B cell (primary cell): Measurements from ENCODE around the gene GPC4. TPM values are rescaled to one million over a fixed set of nuclear protein-coding genes. Genes with fewer than 3 reads are reported as not detected.
"Not testable (repeated sequence)": the region's sequence is repeated elsewhere in the genome, so short reads cannot be mapped to it uniquely, and the experiment has no call there.

Experiments
- ATAC-seq: fragments of 200-7000 bp; cut with Tn5 transposase; one replicate; pipeline ENCODE4 v1.10.0; 2021; ENCODE audit warnings: low read depth, mild to moderate bottlenecking, moderate number of reproducible peaks, moderate library complexity
- CTCF ChIA-PET: fragments of 350-600 bp; sonication (Branson Sonifier 250); formaldehyde crosslinking; loops from one replicate; lab custom pipeline; 2021; ENCODE audit warnings: antibody characterized with exemption, inconsistent platforms; lab: Charles Lee
- POLR2A ChIA-PET: fragments of 350-600 bp; sonication (Branson Sonifier 250); formaldehyde crosslinking; loops from one replicate; lab custom pipeline; 2021; ENCODE audit warnings: antibody characterized with exemption; lab: Charles Lee
- DNase-seq: peaks from one replicate; pipeline ENCODE4 v3.0.0; 2013
- H2AFZ ChIP-seq: 2 replicates; pipeline ENCODE4 v1.6.1; 2012; ENCODE audit warnings: mild to moderate bottlenecking, low read depth, low read length; ENCODE audit not compliant: insufficient read depth, poor library complexity, severe bottlenecking
- H3K27ac ChIP-seq, 2 donors: 1 replicate in 1 of 2; 2 replicates in 1 of 2; pipeline ENCODE4 v1.5.1; 2012 to 2013; ENCODE audit warnings: low read length in 2 of 2, mild to moderate bottlenecking in 2 of 2, moderate library complexity in 1 of 2
- H3K27me3 ChIP-seq, 4 experiments: fragments of 200-600 bp in 1 of 4; sonication (generic) in 1 of 4; replicated peaks in 1 of 4; 1 replicate in 2 of 4; 2 replicates in 2 of 4; pipeline versions ENCODE4 v1.6.1 to v1.7.0; 2013 to 2016; ENCODE audit warnings: low read length in 3 of 4, mild to moderate bottlenecking in 2 of 4, mixed read lengths in 1 of 4, moderate library complexity in 1 of 4; ENCODE audit not compliant: insufficient read depth in 4 of 4, control insufficient read depth in 3 of 4; ENCODE audit errors: control extremely low read depth in 1 of 4
- H3K36me3 ChIP-seq, 2 experiments: replicated peaks in 1 of 2; 1 replicate in 1 of 2; 2 replicates in 1 of 2; pipeline versions ENCODE4 v1.6.1 to v1.7.1; 2013; ENCODE audit warnings: low read length in 1 of 2; ENCODE audit not compliant: insufficient read depth in 2 of 2, control insufficient read depth in 1 of 2; ENCODE audit errors: control extremely low read depth in 1 of 2, extremely low read depth in 1 of 2
- H3K4me1 ChIP-seq, 2 donors: fragments of 200-600 bp in 1 of 2; sonication (generic) in 1 of 2; 1 replicate in 1 of 2; 2 replicates in 1 of 2; pipeline versions ENCODE4 v1.5.1 to v1.6.1; 2013 to 2017; ENCODE audit warnings: low read length in 2 of 2; ENCODE audit not compliant: control insufficient read depth in 2 of 2, insufficient read depth in 2 of 2
- H3K4me2 ChIP-seq: replicated peaks from 2 replicates; pipeline ENCODE3; 2012; ENCODE audit warnings: mild to moderate bottlenecking, low read depth, low read length; ENCODE audit not compliant: poor library complexity, severe bottlenecking
- H3K4me3 ChIP-seq, 5 experiments: fragments of 200-600 bp in 1 of 5; sonication (generic) in 1 of 5; 1 replicate in 3 of 5; 2 replicates in 2 of 5; pipeline versions ENCODE4 v1.5.1 to v1.7.0; 2011 to 2016; ENCODE audit warnings: low read length in 4 of 5, mild to moderate bottlenecking in 4 of 5, low read depth in 2 of 5, control low read depth in 1 of 5, moderate library complexity in 1 of 5; ENCODE audit not compliant: insufficient read depth in 1 of 5; ENCODE audit errors: control extremely low read depth in 1 of 5, extremely low read depth in 1 of 5
- H3K79me2 ChIP-seq: fragments of 200-600 bp; sonication (generic); one replicate; pipeline ENCODE4 v1.6.0; 2016; ENCODE audit warnings: low read length; ENCODE audit not compliant: control insufficient read depth, insufficient read depth
- H3K9ac ChIP-seq: fragments of 200-600 bp; sonication (generic); 2 replicates; pipeline ENCODE4 v1.6.1; 2017; ENCODE audit warnings: mild to moderate bottlenecking, low read length, moderate library complexity
- H3K9me3 ChIP-seq, 3 donors: one replicate each; pipeline versions ENCODE4 v1.6.1 to v1.7.1; 2013; ENCODE audit warnings: low read length in 2 of 3; ENCODE audit not compliant: control insufficient read depth in 2 of 3, insufficient read depth in 1 of 3; ENCODE audit errors: control extremely low read depth in 1 of 3
- H4K20me1 ChIP-seq: 2 replicates; pipeline ENCODE4 v1.6.0; 2012; ENCODE audit warnings: mild to moderate bottlenecking, low read length; ENCODE audit not compliant: insufficient read depth, control insufficient read depth, poor library complexity, severe bottlenecking
- H3K27ac Mint-ChIP-seq: one replicate; pipeline ENCODE4 v1.8.0; 2021; ENCODE audit warnings: mixed read lengths
- H3K27me3 Mint-ChIP-seq: one replicate; pipeline ENCODE4 v1.8.0; 2021; ENCODE audit warnings: mixed read lengths
- H3K4me1 Mint-ChIP-seq: one replicate; pipeline ENCODE4 v1.8.0; 2021; ENCODE audit warnings: mixed read lengths
- H3K4me3 Mint-ChIP-seq: one replicate; pipeline ENCODE4 v1.8.0; 2021; ENCODE audit warnings: mixed read lengths
- H3K9me3 Mint-ChIP-seq: one replicate; pipeline ENCODE4 v1.8.0; 2022; ENCODE audit warnings: mixed read lengths; ENCODE audit not compliant: insufficient read depth
- CTCF ChIP-seq: fragments of 200-600 bp; IDR thresholded peaks from one replicate; pipeline ENCODE4 v1.8.0; 2022; ENCODE audit warnings: antibody characterized with exemption, mild to moderate bottlenecking
- EZH2 ChIP-seq: IDR thresholded peaks from 2 replicates; pipeline ENCODE4 v1.6.1; 2012; ENCODE audit warnings: borderline replicate concordance, low read depth, mild to moderate bottlenecking, moderate library complexity, low read length; ENCODE audit not compliant: insufficient read depth, poor library complexity, severe bottlenecking
- WGBS: methylation state at CpG from one replicate; pipeline ENCODE4 v1.1.5; 2013; ENCODE audit warnings: missing lambda C conversion rate; ENCODE audit not compliant: insufficient coverage; 5-methylcytosine and 5-hydroxymethylcytosine counted together
- intact Hi-C: fragments of 100-400 bp; cut with micrococcal nuclease; formaldehyde crosslinking; loops from one replicate; pipeline ENCODE4 v1.10.0; 2022
- polyA plus RNA-seq: library from polyadenylated mRNA; depleted of rRNA; stranded (reverse); fragments of >200 nt; gene quantifications from 2 replicates; pipeline ENCODE4 v1.2.3, GENCODE V29; 2012
- total RNA-seq, 2 donors: library from RNA; stranded (reverse); fragments of 120-200 nt in 1 of 2; gene quantifications; 1 replicate in 1 of 2; 2 replicates in 1 of 2; pipeline versions ENCODE4 v1.2.3 to v1.2.4, GENCODE V29; 2013 to 2022

Gene GPC4
- total and polyA plus RNA-seq, 2 donors (not counting 1 experiment from before 2014, with no cell fraction given): 0.30 to 0.47 TPM

DNA sequence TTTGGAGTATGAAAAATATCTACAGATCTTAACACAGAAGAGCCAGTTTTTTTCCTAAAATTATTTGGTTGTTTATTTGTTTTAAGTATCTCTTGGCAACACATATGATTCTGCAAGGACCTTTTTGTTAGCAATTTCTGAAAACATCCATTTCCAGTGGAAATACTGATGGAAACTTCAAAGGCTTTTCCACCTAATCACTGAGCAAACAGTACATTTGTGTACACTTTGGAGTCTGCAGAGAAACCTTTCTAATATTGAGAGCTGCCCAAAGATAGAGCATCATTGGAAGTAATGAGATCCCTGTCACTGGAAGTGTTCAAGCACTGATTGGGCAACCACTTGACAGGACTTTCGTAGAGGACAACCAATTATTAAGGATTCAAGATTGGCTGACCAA is 127.4 kb downstream of the GPC4 start:
- intact Hi-C loops: no loop called here
- Histone ChIP-seq H3K4me2 (no peak overlapping the region), H3K79me2 (no peaks in the 10 kb centered on the region), H3K9me3 (no peaks in the 10 kb centered on the region), H3K4me1 (no peaks in the 10 kb centered on the region), H3K27me3 (no peaks in the 10 kb centered on the region), H3K4me3 (no peak overlapping the region), H3K36me3 (no peaks in the 10 kb centered on the region), H3K27ac (no peak overlapping the region), H4K20me1 (no peaks in the 10 kb centered on the region), H2AFZ (no peak overlapping the region), H3K9ac (no peak overlapping the region)
- no peak for TF ChIP-seq EZH2
- no peak for TF ChIP-seq CTCF
- no peak overlapping the region for H3K4me3 Mint-ChIP-seq
- H3K4me1 Mint-ChIP-seq: no peaks in the 10 kb centered on the region
- H3K27ac Mint-ChIP-seq: no peak overlapping the region
- DNase-seq (no peak), ATAC-seq (no peak)
- H3K27me3 Mint-ChIP-seq: no peaks in the 10 kb centered on the region
- POLR2A ChIA-PET: no interaction called here
- H3K9me3 Mint-ChIP-seq: no peaks in the 10 kb centered on the region
- WGBS: no CpG with 5 or more reads among the region's 1 CpG
- CTCF ChIA-PET: no interaction called here

DNA sequence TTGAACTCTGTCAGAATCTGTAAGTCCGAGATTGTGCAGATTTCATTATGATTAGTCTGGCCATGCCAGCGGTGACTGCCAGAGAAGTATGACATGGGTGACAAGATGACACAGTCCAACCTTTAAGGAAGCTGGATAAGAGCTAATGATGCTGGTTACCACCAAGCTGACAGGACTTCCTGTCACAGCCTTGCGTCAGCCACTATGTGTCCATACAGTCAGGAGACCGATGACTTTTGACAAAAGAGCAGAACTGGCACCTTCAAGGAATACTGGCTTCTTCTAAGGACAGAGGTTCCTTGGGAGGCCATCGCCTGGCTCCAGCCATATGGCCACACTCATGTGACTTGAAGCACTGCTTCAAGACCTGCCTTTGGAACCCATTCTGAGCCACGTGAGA is 129.9 kb downstream of the GPC4 start:
- Histone ChIP-seq H3K4me2 (no peak overlapping the region), H3K27me3 (no peaks in the 10 kb centered on the region), H4K20me1 (no peaks in the 10 kb centered on the region), H3K4me1 (no peaks in the 10 kb centered on the region), H3K79me2 (no peaks in the 10 kb centered on the region), H3K9ac (no peak overlapping the region), H3K4me3 (no peak overlapping the region), H3K27ac (no peak overlapping the region), H3K36me3 (no peaks in the 10 kb centered on the region), H2AFZ (no peak overlapping the region), H3K9me3 (no peaks in the 10 kb centered on the region)
- Mint-ChIP-seq H3K4me1 (no peaks in the 10 kb centered on the region), H3K27ac (no peak overlapping the region), H3K27me3 (no peaks in the 10 kb centered on the region), H3K9me3 (no peaks in the 10 kb centered on the region), H3K4me3 (no peak overlapping the region)
- DNase-seq (no peak), ATAC-seq (no peak)
- TF ChIP-seq CTCF: no peak
- no peak for TF ChIP-seq EZH2
- ChIA-PET POLR2A (no interaction called here), CTCF (no interaction called here)
- WGBS: 89% methylated on average over 3 of the region's 6 CpGs
- intact Hi-C loops: no loop called here

DNA sequence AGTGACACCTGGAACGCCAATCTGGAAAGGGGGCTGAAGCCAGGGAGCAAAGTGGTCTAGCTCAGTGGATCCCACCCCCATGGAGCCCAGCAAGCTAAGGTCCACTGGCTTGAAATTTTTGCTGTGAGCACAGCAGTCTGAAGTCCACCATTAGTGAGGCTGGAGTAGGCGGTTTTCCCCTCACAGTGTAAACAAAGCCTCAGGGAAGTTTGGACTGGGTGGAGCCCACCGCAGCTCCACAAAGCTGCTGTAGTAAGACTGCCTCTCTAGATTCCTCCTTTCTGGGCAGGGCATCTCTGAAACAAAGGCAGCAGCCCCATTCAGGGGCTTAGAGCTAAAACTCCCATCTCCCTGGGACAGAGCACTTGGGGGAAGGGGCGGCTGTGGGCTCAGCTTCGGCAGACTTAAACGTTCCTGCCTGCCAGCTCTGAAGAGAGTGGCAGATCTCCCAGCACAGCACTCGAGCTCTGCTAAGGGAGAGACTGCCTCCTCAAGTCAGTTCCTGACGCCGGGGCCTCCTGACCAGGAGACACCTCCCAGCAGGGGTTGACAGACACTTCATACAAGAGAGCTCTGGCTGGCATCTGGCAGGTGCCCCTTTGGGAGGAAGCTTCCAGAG is 136.1 kb downstream of the GPC4 start:
- H3K9ac ChIP-seq, H2AFZ ChIP-seq, H3K4me2 ChIP-seq, H3K27ac Mint-ChIP-seq, H4K20me1 ChIP-seq, H3K4me1 ChIP-seq, H3K27me3 ChIP-seq, H3K9me3 Mint-ChIP-seq, H3K27ac ChIP-seq, intact Hi-C loops, H3K4me3 ChIP-seq, H3K79me2 ChIP-seq, ATAC-seq, POLR2A ChIA-PET, H3K27me3 Mint-ChIP-seq, H3K4me3 Mint-ChIP-seq, DNase-seq, H3K4me1 Mint-ChIP-seq, H3K9me3 ChIP-seq, CTCF ChIA-PET, H3K36me3 ChIP-seq: not testable (repeated sequence)
- WGBS: 88% methylated on average over 6 of the region's 9 CpGs
